ENCODE results near the gene IFRD2. TPM values are rescaled to one million over a fixed set of nuclear protein-coding genes. Genes with fewer than 3 reads are reported as not detected.

The IFRD2 gene
- total and polyA plus RNA-seq, 2 of the 13 experiments (the other 11 are each of a cell fraction or from before 2014, with no cell fraction given): 32.8 to 96.1 TPM

- no peak for TF ChIP-seq ZNF362 (CRISPR knock-in tag; IDR thresholded peaks at IDR 0.05; ENCODE audit: borderline replicate concordance)
- no peak for TF ChIP-seq MBNL3 (CRISPR knock-in tag; conservative IDR thresholded peaks at IDR 0.05)
- TF ChIP-seq XBP1 (CRISPR knock-in tag; IDR thresholded peaks at IDR 0.05): no peak
- peak; percentile 20; the same call in 1 of the 2 replicates for TF ChIP-seq ZBTB20 (CRISPR knock-in tag; IDR thresholded peaks at IDR 0.05; ENCODE audit: borderline replicate concordance, low read depth)
- 0 out of 2 replicates have a peak, but pooled peaks have one; percentile 22 for TF ChIP-seq FOXM1 (CRISPR knock-in tag; IDR thresholded peaks at IDR 0.05)
- no peak for TF ChIP-seq ETV6 (CRISPR knock-in tag; conservative IDR thresholded peaks at IDR 0.05)
- 0 out of 2 replicates have a peak, but pooled peaks have one; percentile 10 for TF ChIP-seq CHCHD3 (CRISPR knock-in tag; IDR thresholded peaks at IDR 0.05)
- peak; percentile 84 for TF ChIP-seq PHF21A (CRISPR knock-in tag; IDR thresholded peaks at IDR 0.05)
- peak; percentile 22; the same call in 1 of the 2 replicates for TF ChIP-seq MLX (CRISPR knock-in tag; IDR thresholded peaks at IDR 0.05)
- peak; percentile 90 for TF ChIP-seq HES4 (CRISPR knock-in tag; IDR thresholded peaks at IDR 0.05; ENCODE audit: borderline replicate concordance)
- no peak for TF ChIP-seq ZNF660 (CRISPR knock-in tag; IDR thresholded peaks at IDR 0.05; ENCODE audit: borderline replicate concordance, low read depth)
- peak; percentile 84 for TF ChIP-seq ZGPAT (CRISPR knock-in tag; IDR thresholded peaks at IDR 0.05)
- no peak for TF ChIP-seq NRL (CRISPR knock-in tag; IDR thresholded peaks at IDR 0.05; ENCODE audit: borderline replicate concordance)
- no peak for TF ChIP-seq ATM (IDR thresholded peaks at IDR 0.05; ENCODE audit: borderline replicate concordance)
- TF ChIP-seq SRSF4 (IDR thresholded peaks at IDR 0.05; ENCODE audit: low read depth, low read length, poor library complexity, severe bottlenecking): no peak
- no peak for TF ChIP-seq PRDM4 (CRISPR knock-in tag; IDR thresholded peaks at IDR 0.05; ENCODE audit: borderline replicate concordance)
- TF ChIP-seq ARNTL (CRISPR knock-in tag; IDR thresholded peaks at IDR 0.05): peak; percentile 93
- peak; percentile 99 for TF ChIP-seq ARID4A (CRISPR knock-in tag; IDR thresholded peaks at IDR 0.05; ENCODE audit: borderline replicate concordance)
- peak; percentile 99 for TF ChIP-seq ZNF546 (CRISPR knock-in tag; conservative IDR thresholded peaks at IDR 0.05)
These were observed 45.1 kb upstream of the IFRD2 start (continued) for GRCh38 chr3:50337175-50337861.

Measured in HepG2 (cell line).